ENCODE results near the gene ENOX1.

The ENOX1 gene

DNA sequence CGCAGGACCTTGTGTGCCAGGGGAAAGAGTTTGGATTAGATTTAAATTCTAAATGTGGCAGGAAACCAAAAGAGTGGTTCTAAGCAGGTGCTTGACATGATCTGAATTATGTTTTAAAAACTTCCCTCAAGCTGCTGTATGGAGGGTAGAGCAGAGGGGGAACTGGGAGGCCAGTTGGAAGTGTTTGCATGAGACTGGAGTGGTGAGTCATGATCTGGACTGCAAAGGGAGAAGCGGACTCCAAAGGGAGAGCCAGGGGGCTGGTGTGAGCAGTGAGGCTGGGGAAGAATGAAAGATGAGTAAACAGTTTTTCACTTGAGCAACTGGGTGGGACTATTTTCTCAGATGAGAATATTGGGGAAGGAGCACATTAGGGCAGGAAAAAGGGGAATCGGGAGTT lies 557.3 kb downstream of the ENOX1 start:
- DNase-seq (ENCODE audit: low read depth), result no peak
- H3K4me3 ChIP-seq (ENCODE audit: low read depth, low read length), result no peak overlapping the region
- TF ChIP-seq, protein P1, sequence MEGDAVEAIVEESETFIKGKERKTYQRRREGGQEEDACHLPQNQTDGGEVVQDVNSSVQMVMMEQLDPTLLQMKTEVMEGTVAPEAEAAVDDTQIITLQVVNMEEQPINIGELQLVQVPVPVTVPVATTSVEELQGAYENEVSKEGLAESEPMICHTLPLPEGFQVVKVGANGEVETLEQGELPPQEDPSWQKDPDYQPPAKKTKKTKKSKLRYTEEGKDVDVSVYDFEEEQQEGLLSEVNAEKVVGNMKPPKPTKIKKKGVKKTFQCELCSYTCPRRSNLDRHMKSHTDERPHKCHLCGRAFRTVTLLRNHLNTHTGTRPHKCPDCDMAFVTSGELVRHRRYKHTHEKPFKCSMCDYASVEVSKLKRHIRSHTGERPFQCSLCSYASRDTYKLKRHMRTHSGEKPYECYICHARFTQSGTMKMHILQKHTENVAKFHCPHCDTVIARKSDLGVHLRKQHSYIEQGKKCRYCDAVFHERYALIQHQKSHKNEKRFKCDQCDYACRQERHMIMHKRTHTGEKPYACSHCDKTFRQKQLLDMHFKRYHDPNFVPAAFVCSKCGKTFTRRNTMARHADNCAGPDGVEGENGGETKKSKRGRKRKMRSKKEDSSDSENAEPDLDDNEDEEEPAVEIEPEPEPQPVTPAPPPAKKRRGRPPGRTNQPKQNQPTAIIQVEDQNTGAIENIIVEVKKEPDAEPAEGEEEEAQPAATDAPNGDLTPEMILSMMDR (IDR thresholded peaks at IDR 0.05; ENCODE audit: control insufficient read depth, extremely low read depth, insufficient read depth), result no peak

DNA sequence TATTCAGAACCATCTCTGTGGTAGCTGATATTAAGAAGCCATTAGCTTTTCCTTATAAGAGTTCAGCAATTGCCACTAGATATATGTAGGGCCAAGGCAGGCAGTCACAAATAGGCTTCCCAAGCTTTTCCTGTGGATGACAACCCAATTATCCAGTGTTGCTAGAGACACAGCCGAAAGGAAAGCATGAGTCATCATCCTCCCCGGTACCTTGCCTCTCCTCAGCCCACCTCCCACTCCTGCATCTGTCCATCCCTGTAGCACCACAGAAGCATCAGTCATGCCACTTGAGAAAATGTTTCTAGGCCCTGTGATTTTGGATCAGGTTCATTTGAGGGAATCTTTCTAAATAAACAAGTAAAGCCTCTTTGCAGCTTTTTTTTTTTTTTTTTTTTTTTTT lies 559.1 kb downstream of the ENOX1 start:
- TF ChIP-seq, protein P1 (IDR thresholded peaks at IDR 0.05; ENCODE audit: control insufficient read depth, extremely low read depth, insufficient read depth), result no peak
- no peak for DNase-seq (ENCODE audit: low read depth)
- H3K4me3 ChIP-seq (ENCODE audit: low read depth, low read length), result no peak overlapping the region

DNA sequence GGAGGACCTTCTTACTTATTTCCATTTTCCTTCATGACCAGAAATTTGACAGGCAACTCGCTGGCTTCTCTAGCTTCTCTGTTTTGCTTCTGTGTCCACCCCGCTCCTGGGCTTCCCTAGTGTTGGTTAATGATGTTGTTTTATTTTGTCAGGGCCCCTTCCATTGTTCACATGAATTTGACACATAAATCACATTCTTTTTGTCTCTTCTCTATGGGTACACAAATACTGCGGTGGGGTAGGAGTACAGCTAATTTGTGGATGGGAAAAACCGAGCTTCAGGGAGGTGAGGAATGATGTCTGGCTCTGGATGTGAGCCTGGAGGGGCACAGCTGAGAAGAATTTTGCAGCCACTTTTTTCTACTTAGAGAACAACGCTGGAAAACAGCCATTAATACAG lies 563.6 kb downstream of the ENOX1 start:
- TF ChIP-seq, protein P1 (IDR thresholded peaks at IDR 0.05; ENCODE audit: control insufficient read depth, extremely low read depth, insufficient read depth), result no peak
- H3K4me3 ChIP-seq (ENCODE audit: low read depth, low read length), result no peak overlapping the region
- DNase-seq (ENCODE audit: low read depth), result no peak

DNA sequence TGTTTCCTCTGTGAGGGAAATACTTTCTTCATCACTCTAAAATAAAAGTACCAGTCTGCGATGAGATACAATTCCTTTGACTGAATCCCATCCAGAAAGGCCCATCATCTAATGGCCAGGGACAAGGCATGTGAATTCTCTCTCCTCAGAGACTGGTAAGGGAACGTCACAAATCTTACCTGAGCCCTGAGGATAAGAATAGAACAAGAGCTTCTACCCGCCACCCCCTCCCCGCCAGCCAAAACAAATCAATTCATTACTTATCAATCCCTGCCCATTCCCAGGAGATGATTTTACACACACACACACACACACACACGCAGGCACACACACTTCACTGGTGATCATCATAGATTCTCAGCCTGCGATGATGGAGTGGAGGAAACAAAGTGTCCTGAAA lies 564.7 kb downstream of the ENOX1 start:
- DNase-seq (ENCODE audit: low read depth), result no peak
- TF ChIP-seq, protein P1 (IDR thresholded peaks at IDR 0.05; ENCODE audit: control insufficient read depth, extremely low read depth, insufficient read depth), result no peak
- H3K4me3 ChIP-seq (ENCODE audit: low read depth, low read length), result no peak overlapping the region

DNA sequence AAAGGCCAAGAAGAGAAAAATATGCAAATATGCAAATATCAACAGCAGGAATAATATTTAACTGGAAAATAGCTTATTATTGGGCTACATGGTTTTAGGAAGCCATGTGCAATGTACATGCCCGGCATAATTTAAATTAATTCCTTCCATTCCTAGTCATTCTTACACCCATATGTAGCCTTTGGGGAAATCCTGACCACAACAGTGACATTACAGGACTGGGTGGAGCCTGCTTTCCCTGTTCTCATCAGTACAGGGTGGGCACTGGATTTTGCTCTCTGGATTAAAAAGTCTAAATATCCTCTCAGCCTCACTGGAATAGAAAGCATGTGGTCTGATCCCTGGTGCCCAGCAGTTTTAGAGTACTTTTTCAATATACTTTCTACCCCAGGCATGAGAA lies 565.2 kb downstream of the ENOX1 start:
- TF ChIP-seq, protein P1 (IDR thresholded peaks at IDR 0.05; ENCODE audit: control insufficient read depth, extremely low read depth, insufficient read depth), result no peak
- no peak overlapping the region for H3K4me3 ChIP-seq (ENCODE audit: low read depth, low read length)
- no peak for DNase-seq (ENCODE audit: low read depth)

DNA sequence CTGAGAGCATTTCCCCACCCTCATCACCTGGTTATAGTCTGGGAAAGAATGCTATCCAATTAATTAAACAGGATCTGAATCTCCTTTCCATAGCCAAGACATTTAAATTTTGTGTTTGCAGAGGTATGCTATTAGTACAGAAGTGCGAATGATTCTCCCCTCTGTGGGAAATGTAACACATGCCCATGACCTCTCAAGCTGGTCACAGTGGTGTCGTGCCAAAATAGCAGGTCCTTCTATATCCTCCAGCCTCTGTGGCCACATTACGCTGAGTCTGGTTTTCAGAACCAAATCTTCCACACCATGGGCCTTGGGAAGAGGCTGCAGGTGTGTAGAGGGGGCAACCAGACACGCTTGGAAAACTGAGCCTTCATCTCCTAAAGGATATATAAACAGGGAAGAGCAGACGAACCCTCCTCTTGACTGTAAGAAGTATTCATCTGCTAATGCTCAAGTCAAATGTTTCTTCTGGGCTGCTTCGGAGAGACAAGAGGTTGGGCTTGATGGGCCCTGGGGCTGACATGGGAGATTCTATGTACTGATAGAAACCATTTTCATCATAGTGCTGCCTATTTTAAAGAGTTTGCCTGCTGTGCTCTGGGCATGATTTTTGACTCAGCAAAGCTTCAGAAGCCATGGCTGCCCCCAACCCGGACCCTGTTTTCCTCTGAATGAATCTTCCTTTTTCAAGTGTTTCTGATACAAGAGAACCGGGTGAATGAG lies 565.7 kb downstream of the ENOX1 start:
- H3K4me3 ChIP-seq (ENCODE audit: low read depth, low read length), result no peak overlapping the region
- TF ChIP-seq, protein P1 (IDR thresholded peaks at IDR 0.05; ENCODE audit: control insufficient read depth, extremely low read depth, insufficient read depth), result no peak
- no peak for DNase-seq (ENCODE audit: low read depth)

DNA sequence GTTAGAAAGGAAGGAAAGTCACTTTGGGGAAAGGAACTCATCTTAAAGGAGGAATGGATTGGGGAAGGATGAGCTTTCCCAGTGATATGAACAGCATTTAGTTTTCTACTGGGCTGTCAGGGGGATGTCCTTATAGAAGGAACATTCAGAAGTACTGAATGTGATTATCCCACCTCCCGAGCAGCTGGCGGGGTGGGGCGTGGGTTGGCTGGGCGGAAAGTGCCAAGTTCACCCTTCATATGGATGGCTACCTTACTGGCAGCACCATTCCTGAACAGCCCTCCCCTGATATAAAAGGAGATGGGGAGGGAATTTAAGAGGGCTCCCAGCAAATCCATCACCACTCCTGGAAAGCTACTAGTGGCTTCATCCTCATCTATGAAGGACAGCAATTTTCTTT lies 572.6 kb downstream of the ENOX1 start:
- TF ChIP-seq, protein P1 (IDR thresholded peaks at IDR 0.05; ENCODE audit: control insufficient read depth, extremely low read depth, insufficient read depth), result no peak
- DNase-seq (ENCODE audit: low read depth), result no peak
- no peak overlapping the region for H3K4me3 ChIP-seq (ENCODE audit: low read depth, low read length)
